ENCODE results near the gene SLC5A12. TPM values are rescaled to one million over a fixed set of nuclear protein-coding genes. Genes with fewer than 3 reads are reported as not detected.

SLC5A12 gene
- total RNA-seq, 1 donor from 2014 or later: 1.4 TPM

GRCh38 chr11:26665946-26666345 is 55.9 kb downstream of the SLC5A12 start:
- no peaks in the 10 kb centered on the region for H3K36me3 Mint-ChIP-seq (ENCODE audit: low read depth)
- peaks cover 7% of the 10 kb centered on the region for H3K27me3 Mint-ChIP-seq (ENCODE audit: low read depth)
- no peak overlapping the region for H3K27ac Mint-ChIP-seq (ENCODE audit: unreplicated experiment)
- H3K4me1 Mint-ChIP-seq (ENCODE audit: low read depth): no peaks in the 10 kb centered on the region
- H3K9me3 Mint-ChIP-seq (ENCODE audit: low read depth): no peaks in the 10 kb centered on the region
- DNase-seq (ENCODE audit: low spot score): no peak
- no peak for TF ChIP-seq CTCF (IDR thresholded peaks at IDR 0.05)
- H3K4me3 Mint-ChIP-seq (ENCODE audit: unreplicated experiment): no peak overlapping the region

- Mint-ChIP-seq H3K27me3 (ENCODE audit: low read depth) (peaks cover 12% of the 10 kb centered on the region), H3K27ac (ENCODE audit: unreplicated experiment) (no peak overlapping the region), H3K4me1 (ENCODE audit: low read depth) (no peaks in the 10 kb centered on the region), H3K9me3 (ENCODE audit: low read depth) (no peaks in the 10 kb centered on the region), H3K36me3 (ENCODE audit: low read depth) (no peaks in the 10 kb centered on the region), H3K4me3 (ENCODE audit: unreplicated experiment) (no peak overlapping the region)
- DNase-seq (ENCODE audit: low spot score): no peak
- TF ChIP-seq CTCF (IDR thresholded peaks at IDR 0.05): no peak
Observed at GRCh38 chr11:26665036-26665435, 56.8 kb downstream of the SLC5A12 start.

GRCh38 chr11:26662916-26663315 is 58.9 kb downstream of the SLC5A12 start:
- no peaks in the 10 kb centered on the region for H3K4me1 Mint-ChIP-seq (ENCODE audit: low read depth)
- no peak overlapping the region for H3K27ac Mint-ChIP-seq (ENCODE audit: unreplicated experiment)
- H3K4me3 Mint-ChIP-seq (ENCODE audit: unreplicated experiment): no peak overlapping the region
- no peaks in the 10 kb centered on the region for H3K9me3 Mint-ChIP-seq (ENCODE audit: low read depth)
- no peaks in the 10 kb centered on the region for H3K36me3 Mint-ChIP-seq (ENCODE audit: low read depth)
- DNase-seq (ENCODE audit: low spot score): no peak
- peaks cover 13% of the 10 kb centered on the region for H3K27me3 Mint-ChIP-seq (ENCODE audit: low read depth)
- TF ChIP-seq CTCF (IDR thresholded peaks at IDR 0.05): no peak

- Mint-ChIP-seq H3K9me3 (ENCODE audit: low read depth) (no peaks in the 10 kb centered on the region), H3K27ac (ENCODE audit: unreplicated experiment) (no peak overlapping the region), H3K4me1 (ENCODE audit: low read depth) (no peaks in the 10 kb centered on the region), H3K4me3 (ENCODE audit: unreplicated experiment) (no peak overlapping the region), H3K36me3 (ENCODE audit: low read depth) (no peaks in the 10 kb centered on the region), H3K27me3 (ENCODE audit: low read depth) (peaks cover 7% of the 10 kb centered on the region)
- no peak for TF ChIP-seq CTCF (IDR thresholded peaks at IDR 0.05)
- DNase-seq (ENCODE audit: low spot score): no peak
Observed at GRCh38 chr11:26655287-26655686, 66.6 kb downstream of the SLC5A12 start.

- no peaks in the 10 kb centered on the region for H3K36me3 Mint-ChIP-seq (ENCODE audit: low read depth)
- no peak overlapping the region for H3K4me3 Mint-ChIP-seq (ENCODE audit: unreplicated experiment)
- no peak overlapping the region for H3K27ac Mint-ChIP-seq (ENCODE audit: unreplicated experiment)
- H3K9me3 Mint-ChIP-seq (ENCODE audit: low read depth): no peaks in the 10 kb centered on the region
- DNase-seq (ENCODE audit: low spot score): no peak
- no peak for TF ChIP-seq CTCF (IDR thresholded peaks at IDR 0.05)
- peaks cover 14% of the 10 kb centered on the region for H3K27me3 Mint-ChIP-seq (ENCODE audit: low read depth)
- no peaks in the 10 kb centered on the region for H3K4me1 Mint-ChIP-seq (ENCODE audit: low read depth)
Observed at GRCh38 chr11:26651916-26652315, 69.9 kb downstream of the SLC5A12 start.

All from chondrocyte (in vitro differentiated cells).